A673 (cell line): ENCODE results near the gene THBS4. TPM values are rescaled to one million over a fixed set of nuclear protein-coding genes. Genes with fewer than 3 reads are reported as not detected.

Source experiments
- BruUV-seq: library from RNA; stranded (reverse); fragments of 400-500 nt; replicated peaks from 2 replicates; lab custom pipeline; 2021; lab: Mats Ljungman, UMichigan
- CTCF ChIA-PET: fragments of 300-600 bp; sonication (Branson Sonifier 250); formaldehyde crosslinking; loops from one replicate; lab custom pipeline; 2022; ENCODE audit warnings: antibody characterized with exemption; lab: Charles Lee
- POLR2A ChIA-PET: fragments of 300-600 bp; sonication (Branson Sonifier 250); formaldehyde crosslinking; loops from one replicate; lab custom pipeline; 2022; ENCODE audit warnings: antibody characterized with exemption; ENCODE audit not compliant: low non-redundant PET; lab: Charles Lee
- DNase-seq: peaks from one replicate; pipeline ENCODE4 v3.0.0-alpha.2; 2015; ENCODE audit warnings: low spot score
- H3K27ac ChIP-seq: fragments of 200-600 bp; sonication (generic); 2 replicates; pipeline ENCODE4 v1.5.1; 2016; ENCODE audit warnings: mixed run types, low read depth, mild to moderate bottlenecking, mixed read lengths, antibody characterized with exemption, low read length; ENCODE audit not compliant: poor library complexity, severe bottlenecking
- H3K27me3 ChIP-seq: fragments of 200-600 bp; sonication (generic); replicated peaks from 2 replicates; pipeline ENCODE4 v1.6.1; 2017; ENCODE audit warnings: mixed run types, low read depth, mild to moderate bottlenecking, mixed read lengths, antibody characterized with exemption, low read length; ENCODE audit not compliant: insufficient read depth, poor library complexity
- H3K36me3 ChIP-seq: fragments of 200-600 bp; sonication (generic); 2 replicates; pipeline ENCODE4 v1.6.1; 2016; ENCODE audit warnings: mixed run types, mild to moderate bottlenecking, mixed read lengths, antibody characterized with exemption, low read length; ENCODE audit not compliant: insufficient read depth, poor library complexity, severe bottlenecking
- H3K4me1 ChIP-seq: fragments of 200-600 bp; sonication (generic); 2 replicates; pipeline ENCODE4 v1.6.1; 2017; ENCODE audit warnings: mixed run types, mild to moderate bottlenecking, mixed read lengths, antibody characterized with exemption, low read length; ENCODE audit not compliant: insufficient read depth, poor library complexity, severe bottlenecking
- H3K4me3 ChIP-seq: fragments of 200-600 bp; sonication (generic); 2 replicates; pipeline ENCODE4 v1.5.1; 2016; ENCODE audit warnings: low read depth, mixed run types, mild to moderate bottlenecking, mixed read lengths, low read length; ENCODE audit not compliant: poor library complexity, severe bottlenecking
- H3K9me3 ChIP-seq: fragments of 200-600 bp; sonication (generic); 2 replicates; pipeline ENCODE4 v1.6.1; 2016; ENCODE audit warnings: mixed run types, low read depth, mild to moderate bottlenecking, mixed read lengths, antibody characterized with exemption, low read length; ENCODE audit not compliant: poor library complexity, severe bottlenecking
- CTCF ChIP-seq: fragments of 300-800, 200-600 bp; sonication (generic); conservative IDR thresholded peaks from 2 replicates; pipeline ENCODE4 v1.5.1; 2017; ENCODE audit warnings: low read depth, mild to moderate bottlenecking, antibody characterized with exemption, low read length, moderate library complexity, mixed read lengths
- EZH2 ChIP-seq: fragments of 200-600 bp; sonication (generic); IDR thresholded peaks from 2 replicates; pipeline ENCODE4 v1.6.1; 2017; ENCODE audit warnings: borderline replicate concordance, low read depth, mild to moderate bottlenecking, mixed read lengths, antibody characterized with exemption, low read length; ENCODE audit not compliant: poor library complexity, severe bottlenecking
- intact Hi-C: fragments of 100-400 bp; cut with micrococcal nuclease; formaldehyde crosslinking; loops from one replicate; pipeline ENCODE4 v1.10.0; 2022; ENCODE audit not compliant: unreplicated experiment
- total RNA-seq: library from RNA; stranded (reverse); gene quantifications from 2 replicates; pipeline ENCODE4 v1.2.3, GENCODE V29; 2021

The THBS4 gene
- total RNA-seq, 1 experiment from 2014 or later: 0.43 TPM

- POLR2A ChIA-PET: no interaction called here
- Histone ChIP-seq H3K27me3 (no peaks in the 10 kb centered on the region), H3K36me3 (no peaks in the 10 kb centered on the region), H3K4me3 (no peak overlapping the region), H3K27ac (peak overlapping the region; percentile 20), H3K4me1 (peaks cover 17% of the 10 kb centered on the region), H3K9me3 (no peaks in the 10 kb centered on the region)
- intact Hi-C loops: no loop called here
- DNase-seq: peak; percentile 54
- no peak for TF ChIP-seq CTCF
- no peak for TF ChIP-seq EZH2
- CTCF ChIA-PET: no interaction called here
- BruUV-seq: no TSS peak
These were observed 34.8 kb downstream of the THBS4 start for GRCh38 chr5:80069918-80070318.

GRCh38 chr5:80070338-80071056 is 35.3 kb downstream of the THBS4 start:
- POLR2A ChIA-PET: no interaction called here
- CTCF ChIA-PET: no interaction called here

DNA sequence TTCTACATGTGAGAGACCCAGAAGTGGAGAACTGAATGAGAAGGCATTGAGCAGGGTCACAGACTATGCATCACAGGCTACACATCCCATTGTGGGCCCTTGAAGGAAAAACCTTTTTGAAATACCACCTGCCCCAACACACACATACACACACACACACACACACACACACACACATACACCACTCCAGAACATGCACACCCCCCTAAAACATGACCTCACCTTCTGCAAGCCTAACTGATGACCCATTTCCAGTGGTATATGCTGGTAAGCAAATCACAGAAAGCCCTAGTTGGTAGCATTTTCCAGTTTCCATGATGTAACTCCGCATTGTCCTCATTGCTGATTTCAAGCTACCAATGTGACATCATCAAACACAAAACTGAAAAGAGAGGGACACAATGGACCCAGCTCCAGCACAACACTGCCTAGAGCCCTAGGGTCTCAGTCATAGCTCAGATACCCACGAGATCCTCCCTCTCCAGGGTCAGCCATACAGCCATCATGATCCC is 36.4 kb downstream of the THBS4 start:
- no TSS peak for BruUV-seq
- no peak for DNase-seq
- CTCF ChIA-PET: no interaction called here
- Histone ChIP-seq H3K4me3 (no peak overlapping the region), H3K9me3 (no peaks in the 10 kb centered on the region), H3K36me3 (no peaks in the 10 kb centered on the region), H3K27me3 (no peaks in the 10 kb centered on the region), H3K4me1 (peaks cover 17% of the 10 kb centered on the region), H3K27ac (no peak overlapping the region)
- POLR2A ChIA-PET: no interaction called here
- TF ChIP-seq CTCF: no peak
- no peak for TF ChIP-seq EZH2
- intact Hi-C loops: no loop called here

More at GRCh38 chr5:80070338-80071056, 35.3 kb downstream of the THBS4 start:
- BruUV-seq: no TSS peak
- Histone ChIP-seq H3K27me3 (no peaks in the 10 kb centered on the region), H3K4me1 (peaks cover 17% of the 10 kb centered on the region), H3K27ac (no peak overlapping the region), H3K36me3 (no peaks in the 10 kb centered on the region), H3K9me3 (no peaks in the 10 kb centered on the region), H3K4me3 (no peak overlapping the region)
- intact Hi-C loops: no loop called here
- no peak for DNase-seq
- TF ChIP-seq CTCF (no peak), EZH2 (no peak)
